ENCODE measurements around the gene BRCA2. TPM values are rescaled to one million over a fixed set of nuclear protein-coding genes. Genes with fewer than 3 reads are reported as not detected.

Gene BRCA2
- total RNA-seq, 2 experiments from 2014 or later: 1.9 to 2.4 TPM

DNA sequence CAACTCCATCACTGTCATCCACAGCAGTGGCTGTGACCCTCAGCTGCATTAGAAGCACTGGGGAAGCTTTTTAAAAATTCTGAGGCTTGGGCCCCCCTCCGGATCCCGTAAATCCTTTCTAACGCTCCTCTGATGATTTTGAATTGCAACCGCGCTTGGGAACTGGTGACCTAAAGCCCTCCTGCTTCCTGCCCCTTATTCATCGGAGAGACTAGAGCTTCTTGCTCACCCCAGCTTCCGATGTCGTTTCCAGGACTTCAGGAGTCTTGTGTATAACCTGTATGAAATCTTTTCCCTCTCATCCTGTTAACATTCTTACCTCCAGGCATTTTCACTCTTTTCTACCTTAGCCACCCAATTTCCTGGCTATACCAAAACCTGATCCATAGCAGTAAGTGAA is 14.9 kb upstream of the BRCA2 start:
- TF ChIP-seq, protein P1, sequence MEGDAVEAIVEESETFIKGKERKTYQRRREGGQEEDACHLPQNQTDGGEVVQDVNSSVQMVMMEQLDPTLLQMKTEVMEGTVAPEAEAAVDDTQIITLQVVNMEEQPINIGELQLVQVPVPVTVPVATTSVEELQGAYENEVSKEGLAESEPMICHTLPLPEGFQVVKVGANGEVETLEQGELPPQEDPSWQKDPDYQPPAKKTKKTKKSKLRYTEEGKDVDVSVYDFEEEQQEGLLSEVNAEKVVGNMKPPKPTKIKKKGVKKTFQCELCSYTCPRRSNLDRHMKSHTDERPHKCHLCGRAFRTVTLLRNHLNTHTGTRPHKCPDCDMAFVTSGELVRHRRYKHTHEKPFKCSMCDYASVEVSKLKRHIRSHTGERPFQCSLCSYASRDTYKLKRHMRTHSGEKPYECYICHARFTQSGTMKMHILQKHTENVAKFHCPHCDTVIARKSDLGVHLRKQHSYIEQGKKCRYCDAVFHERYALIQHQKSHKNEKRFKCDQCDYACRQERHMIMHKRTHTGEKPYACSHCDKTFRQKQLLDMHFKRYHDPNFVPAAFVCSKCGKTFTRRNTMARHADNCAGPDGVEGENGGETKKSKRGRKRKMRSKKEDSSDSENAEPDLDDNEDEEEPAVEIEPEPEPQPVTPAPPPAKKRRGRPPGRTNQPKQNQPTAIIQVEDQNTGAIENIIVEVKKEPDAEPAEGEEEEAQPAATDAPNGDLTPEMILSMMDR (IDR thresholded peaks at IDR 0.05): no peak
- Histone ChIP-seq H3K4me1 (ENCODE audit: insufficient read depth, low read length) (no peaks in the 10 kb centered on the region), H3K36me3 (ENCODE audit: insufficient read depth, low read length) (no peaks in the 10 kb centered on the region), H3K9me3 (ENCODE audit: control insufficient read depth in 1 of 2, insufficient read depth in 1 of 2, low read length in 2 of 2) (no peaks in the 10 kb centered on the region), H3K27me3 (ENCODE audit: control insufficient read depth in 1 of 2, insufficient read depth in 2 of 2, low read length in 2 of 2) (peaks cover 0 to 3% of the 10 kb centered on the region in 2 experiments), H3K27ac (ENCODE audit: low read depth in 1 of 2, low read length in 2 of 2) (no peak overlapping the region), H3K4me3 (ENCODE audit: low read length) (no peak overlapping the region)
- ChIA-PET CTCF (no interaction called here), POLR2A (interaction anchor here (0.9 kb wide), 1 partner anchor 14 kb away, joined by 3 read pairs; the partner anchor contains the start of gene ZAR1L)
- DNase-seq: no peak
- no peaks in the 10 kb centered on the region for H3K9me3 Mint-ChIP-seq
- no peak overlapping the region for H3K27ac Mint-ChIP-seq
- peaks cover 5% of the 10 kb centered on the region for H3K27me3 Mint-ChIP-seq
- no peak for ATAC-seq (ENCODE audit: poor library complexity)
- intact Hi-C loops (cut with DNase I, micrococcal nuclease): no loop called here
- no peaks in the 10 kb centered on the region for H3K36me3 Mint-ChIP-seq (ENCODE audit: low read depth)
- H3K4me3 Mint-ChIP-seq: no peak overlapping the region
- H3K4me1 Mint-ChIP-seq (ENCODE audit: low read depth): no peaks in the 10 kb centered on the region

DNA sequence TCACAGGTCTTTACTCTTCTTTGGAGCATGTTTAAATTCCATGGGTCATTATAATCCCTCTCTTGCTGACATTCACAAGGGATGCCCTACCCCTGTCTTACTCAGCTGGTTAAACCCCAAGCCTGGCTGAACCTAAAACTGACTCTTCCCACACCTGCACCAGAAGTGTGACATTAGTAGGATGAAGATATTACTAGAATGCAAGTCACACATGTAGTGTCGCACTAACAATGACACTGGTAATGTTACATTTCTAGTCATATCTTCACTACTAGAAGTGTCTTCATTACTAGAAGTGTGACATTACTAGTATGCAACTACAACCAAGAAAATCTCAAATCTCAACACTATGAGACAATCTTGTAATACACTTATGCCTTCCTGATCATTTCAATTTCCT is 14.4 kb upstream of the BRCA2 start:
- H3K36me3 ChIP-seq (ENCODE audit: insufficient read depth, low read length): no peaks in the 10 kb centered on the region
- POLR2A ChIA-PET: interaction anchor here (0.9 kb wide), 1 partner anchor 14 kb away, joined by 3 read pairs; the partner anchor contains the start of gene ZAR1L
- H3K9me3 Mint-ChIP-seq: no peaks in the 10 kb centered on the region
- peaks cover 0 to 3% of the 10 kb centered on the region in 2 experiments for H3K27me3 ChIP-seq (ENCODE audit: control insufficient read depth in 1 of 2, insufficient read depth in 2 of 2, low read length in 2 of 2)
- DNase-seq: no peak
- no peaks in the 10 kb centered on the region for H3K4me1 ChIP-seq (ENCODE audit: insufficient read depth, low read length)
- no peaks in the 10 kb centered on the region for H3K36me3 Mint-ChIP-seq (ENCODE audit: low read depth)
- H3K4me3 Mint-ChIP-seq: no peak overlapping the region
- CTCF ChIA-PET: no interaction called here
- no peak overlapping the region for H3K27ac ChIP-seq (ENCODE audit: low read depth in 1 of 2, low read length in 2 of 2)
- peaks cover 5% of the 10 kb centered on the region for H3K27me3 Mint-ChIP-seq
- ATAC-seq (ENCODE audit: poor library complexity): no peak
- no peaks in the 10 kb centered on the region for H3K4me1 Mint-ChIP-seq (ENCODE audit: low read depth)
- H3K9me3 ChIP-seq (ENCODE audit: control insufficient read depth in 1 of 2, insufficient read depth in 1 of 2, low read length in 2 of 2): no peaks in the 10 kb centered on the region
- TF ChIP-seq, protein P1 (IDR thresholded peaks at IDR 0.05): no peak
- intact Hi-C loops (cut with DNase I, micrococcal nuclease): no loop called here
- no peak overlapping the region for H3K4me3 ChIP-seq (ENCODE audit: low read length)
- H3K27ac Mint-ChIP-seq: no peak overlapping the region

DNA sequence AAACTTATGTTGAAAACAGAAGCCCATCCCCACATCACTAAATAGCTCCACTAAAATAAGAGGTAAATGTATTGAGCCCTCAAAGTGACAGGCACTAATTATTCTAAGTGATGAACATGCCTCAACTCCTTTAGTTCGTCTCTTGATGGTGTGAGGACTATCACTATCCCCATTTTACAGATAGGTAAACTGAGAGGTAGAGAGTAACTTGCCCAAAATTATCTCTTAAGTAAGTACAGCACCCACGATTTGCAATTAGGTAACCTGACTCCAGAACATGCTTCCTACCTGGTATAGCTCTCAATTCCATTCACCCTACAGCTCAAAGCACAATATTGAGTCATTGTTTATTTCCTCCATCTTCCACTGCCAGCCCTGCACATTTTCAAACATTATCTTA is 12.8 kb upstream of the BRCA2 start:
- ATAC-seq (ENCODE audit: poor library complexity) (no peak), DNase-seq (no peak)
- peaks cover 0 to 3% of the 10 kb centered on the region in 2 experiments for H3K27me3 ChIP-seq (ENCODE audit: control insufficient read depth in 1 of 2, insufficient read depth in 2 of 2, low read length in 2 of 2)
- Mint-ChIP-seq H3K36me3 (ENCODE audit: low read depth) (no peaks in the 10 kb centered on the region), H3K4me3 (no peak overlapping the region), H3K9me3 (no peaks in the 10 kb centered on the region), H3K4me1 (ENCODE audit: low read depth) (no peaks in the 10 kb centered on the region), H3K27ac (no peak overlapping the region), H3K27me3 (peaks cover 5% of the 10 kb centered on the region)
- POLR2A ChIA-PET: no interaction called here
- no peaks in the 10 kb centered on the region for H3K36me3 ChIP-seq (ENCODE audit: insufficient read depth, low read length)
- TF ChIP-seq, protein P1 (IDR thresholded peaks at IDR 0.05): no peak
- no peak overlapping the region for H3K27ac ChIP-seq (ENCODE audit: low read depth in 1 of 2, low read length in 2 of 2)
- intact Hi-C loops (cut with DNase I, micrococcal nuclease): no loop called here
- H3K9me3 ChIP-seq (ENCODE audit: control insufficient read depth in 1 of 2, insufficient read depth in 1 of 2, low read length in 2 of 2): no peaks in the 10 kb centered on the region
- no peaks in the 10 kb centered on the region for H3K4me1 ChIP-seq (ENCODE audit: insufficient read depth, low read length)
- no peak overlapping the region for H3K4me3 ChIP-seq (ENCODE audit: low read length)
- CTCF ChIA-PET: interaction anchor here (0.6 kb wide), 1 partner anchor 28 kb away, joined by 3 read pairs; no protein-coding TSS in a partner anchor
